Kidney (tissue), 11 donors: ENCODE measurements around the gene POTEJ. TPM values are rescaled to one million over a fixed set of nuclear protein-coding genes. Genes with fewer than 3 reads are reported as not detected.
"Not testable (repeated sequence)": the region's sequence is repeated elsewhere in the genome, so short reads cannot be mapped to it uniquely, and the experiment has no call there.

Experiments
- DNase-seq, 5 donors: peaks; one replicate each; pipeline ENCODE4 v3.0.0-alpha.2; 2013 to 2020
- FAIRE-seq: peaks from 2 replicates; lab custom pipeline; 2012; peaks lifted over from hg19 to GRCh38; lab: Jason Lieb, UNC
- H3K27ac ChIP-seq, 2 donors: one replicate each; pipeline ENCODE4 v1.7.0; 2013; ENCODE audit warnings: low read depth in 2 of 2, low read length in 2 of 2, inconsistent platforms in 1 of 2
- H3K27me3 ChIP-seq: one replicate; pipeline ENCODE4 v1.7.1; 2013; ENCODE audit warnings: low read length, inconsistent platforms; ENCODE audit not compliant: control insufficient read depth, insufficient read depth
- H3K36me3 ChIP-seq, 3 donors: one replicate each; pipeline versions ENCODE4 v1.7.0 to v1.7.1; 2013; ENCODE audit warnings: low read length in 3 of 3, control low read depth in 1 of 3, inconsistent platforms in 1 of 3; ENCODE audit not compliant: insufficient read depth in 3 of 3, control insufficient read depth in 2 of 3
- H3K4me1 ChIP-seq, 3 donors: one replicate each; pipeline versions ENCODE4 v1.7.0 to v1.7.1; 2013; ENCODE audit warnings: low read length in 3 of 3, inconsistent platforms in 1 of 3, low read depth in 1 of 3; ENCODE audit not compliant: control insufficient read depth in 2 of 3, insufficient read depth in 2 of 3
- H3K4me3 ChIP-seq, 3 donors: one replicate each; pipeline versions ENCODE4 v1.7.0 to v1.8.1; 2013; ENCODE audit warnings: low read length in 3 of 3, control low read depth in 1 of 3, inconsistent platforms in 1 of 3
- H3K9ac ChIP-seq, 3 donors: one replicate each; pipeline versions ENCODE4 v1.7.0 to v1.7.1; 2013; ENCODE audit warnings: low read length in 3 of 3, control low read depth in 1 of 3, inconsistent platforms in 1 of 3
- H3K9me3 ChIP-seq, 3 donors: one replicate each; pipeline versions ENCODE4 v1.7.0 to v1.7.1; 2013; ENCODE audit warnings: low read length in 3 of 3, control low read depth in 1 of 3, inconsistent platforms in 1 of 3; ENCODE audit not compliant: control insufficient read depth in 2 of 3, insufficient read depth in 1 of 3
- intact Hi-C: fragments of 100-400 bp; cut with DNase I; formaldehyde crosslinking; loops from one replicate; pipeline ENCODE4 v1.11.1; 2022
- polyA plus RNA-seq: library from polyadenylated mRNA; stranded (reverse); fragments of 350-450 nt; fragmentation: Illumina TruSeq; extraction: RNeasy Lipid Tissue Mini Kit (QIAGEN cat#74804); gene quantifications from one replicate; pipeline ENCODE4 v1.2.3, GENCODE V29; 2014; ENCODE audit warnings: low read depth, low replicate concordance; ENCODE audit not compliant: insufficient read depth
- total RNA-seq: library from RNA; stranded (reverse); fragmentation: NEBNext Ultra II Directional; extraction: Animal tissue kit (Norgen Biotek cat#: 25700); gene quantifications from one replicate; pipeline ENCODE4 v1.2.1, GENCODE V29; 2021
- donor health status: control.
- donor health status: control.
- donor health status: DM: yes; HTN: yes; CAD: no.
- donor health status: Normal renal cell carcinoma (clear cell type).

POTEJ gene
- total and polyA plus RNA-seq, 2 donors from 2014 or later = not detected

DNA sequence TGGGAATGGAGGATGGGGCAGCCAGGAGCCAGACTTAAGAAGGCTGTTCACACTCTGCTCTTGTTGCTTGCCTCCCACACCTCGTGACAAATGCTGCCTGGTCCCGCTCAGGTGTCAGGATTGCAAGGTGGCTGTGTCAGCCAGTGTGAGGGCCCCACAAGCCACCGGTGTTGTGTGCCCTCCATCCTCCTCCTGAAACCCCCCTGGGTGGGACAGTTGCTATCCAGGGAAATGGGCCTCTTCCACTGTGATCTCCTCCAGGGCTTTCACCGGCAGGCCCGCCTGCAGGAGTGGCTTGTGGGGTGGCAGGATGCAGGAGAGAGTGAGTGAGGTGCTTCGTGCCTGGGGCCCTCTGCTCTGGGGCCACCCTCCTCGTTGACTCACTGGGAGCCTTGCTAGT lies 28.3 kb upstream of the POTEJ start:
- H3K36me3 ChIP-seq, H3K27me3 ChIP-seq, H3K4me3 ChIP-seq, H3K27ac ChIP-seq, H3K9me3 ChIP-seq, H3K4me1 ChIP-seq, H3K9ac ChIP-seq, FAIRE-seq, intact Hi-C loops: not testable (repeated sequence)
- peak in 1 of 5 donors; percentile 11 for DNase-seq

- DNase-seq, H3K27ac ChIP-seq, H3K27me3 ChIP-seq, intact Hi-C loops, H3K4me3 ChIP-seq, H3K4me1 ChIP-seq, FAIRE-seq, H3K9me3 ChIP-seq, H3K36me3 ChIP-seq, H3K9ac ChIP-seq: not testable (repeated sequence)
These were observed 27.7 kb upstream of the POTEJ start for GRCh38 chr2:130583582-130583981.

DNA sequence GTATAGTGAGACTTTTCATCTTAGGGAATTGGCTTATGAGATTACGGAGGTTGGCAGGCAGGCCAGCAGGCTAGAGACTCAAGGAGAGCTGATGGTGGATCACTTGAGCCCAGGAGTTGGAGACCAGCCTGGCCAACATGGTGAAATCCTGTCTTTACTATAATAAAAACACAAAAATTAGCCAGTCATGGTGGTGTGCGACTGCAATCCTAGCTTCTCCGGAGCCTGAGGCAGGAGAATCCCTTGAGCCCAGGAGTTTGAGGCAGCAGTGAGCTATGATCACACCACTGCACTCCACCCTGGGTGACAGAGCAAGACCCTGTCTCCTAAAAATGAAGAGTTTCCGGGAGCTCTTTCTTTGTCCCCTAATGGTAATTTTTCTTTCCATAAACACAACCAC lies 26.5 kb upstream of the POTEJ start:
- H3K9ac ChIP-seq, H3K4me1 ChIP-seq, intact Hi-C loops, H3K4me3 ChIP-seq, H3K9me3 ChIP-seq, H3K27me3 ChIP-seq, FAIRE-seq, H3K27ac ChIP-seq, H3K36me3 ChIP-seq: not testable (repeated sequence)
- peak in 1 of 5 donors; percentile 3 for DNase-seq

DNA sequence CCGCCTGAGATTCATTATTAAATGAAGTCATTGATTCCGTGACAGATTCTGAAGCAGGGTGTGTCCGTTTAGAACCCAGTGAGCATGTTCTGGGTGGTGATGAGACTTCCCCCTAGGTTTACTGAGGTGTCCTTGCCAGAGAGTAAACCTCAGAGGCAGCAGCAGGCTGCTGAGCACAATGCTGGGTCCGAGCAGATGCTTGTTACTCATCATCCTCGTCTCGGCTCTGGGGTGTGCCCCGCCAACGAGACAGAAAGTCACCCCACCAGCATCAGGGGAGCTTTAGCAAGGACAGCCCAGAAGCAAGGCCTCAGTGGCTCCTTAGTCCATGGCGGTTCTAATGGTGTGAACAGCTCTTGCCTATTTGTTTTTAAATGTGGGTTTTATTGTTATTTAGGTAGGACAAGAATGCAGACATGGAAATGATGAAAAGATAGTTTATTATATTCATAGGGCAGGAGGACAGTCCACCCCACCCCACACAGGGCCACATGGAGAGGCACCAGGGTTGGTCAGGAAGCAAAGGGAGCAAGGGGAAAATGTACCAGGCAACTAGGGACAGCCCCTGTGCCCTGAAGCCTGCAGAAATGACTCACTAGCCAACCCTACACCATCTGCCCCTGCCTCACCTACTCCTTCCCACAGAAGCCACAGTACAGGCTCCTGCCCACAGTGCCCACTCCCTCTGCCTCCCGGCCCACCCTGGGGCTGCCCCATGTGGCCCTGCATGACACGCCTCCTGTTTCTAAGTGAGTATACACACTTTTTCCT lies 22.4 kb upstream of the POTEJ start:
- H3K9me3 ChIP-seq, H3K27me3 ChIP-seq, H3K36me3 ChIP-seq, H3K9ac ChIP-seq, intact Hi-C loops, H3K27ac ChIP-seq, H3K4me1 ChIP-seq, FAIRE-seq, H3K4me3 ChIP-seq: not testable (repeated sequence)
- DNase-seq = peak in 1 of 5 donors; percentile 24

GRCh38 chr2:130590170-130590841 lies 20.9 kb upstream of the POTEJ start:
- H3K9me3 ChIP-seq, H3K27me3 ChIP-seq, H3K27ac ChIP-seq, H3K4me3 ChIP-seq, H3K4me1 ChIP-seq, intact Hi-C loops, H3K36me3 ChIP-seq, DNase-seq, H3K9ac ChIP-seq, FAIRE-seq: not testable (repeated sequence)

- H3K27me3 ChIP-seq, intact Hi-C loops, FAIRE-seq, H3K9me3 ChIP-seq, H3K4me1 ChIP-seq, H3K27ac ChIP-seq, H3K4me3 ChIP-seq, DNase-seq, H3K9ac ChIP-seq, H3K36me3 ChIP-seq: not testable (repeated sequence)
These were observed 20.3 kb upstream of the POTEJ start for GRCh38 chr2:130590842-130591359.

GRCh38 chr2:130592791-130593414 lies 18.3 kb upstream of the POTEJ start:
- DNase-seq = peak in 3 of 5 donors; percentile 1 to 15 (median 8)
- H3K27me3 ChIP-seq, H3K9me3 ChIP-seq, H3K4me3 ChIP-seq, intact Hi-C loops, H3K27ac ChIP-seq, FAIRE-seq, H3K9ac ChIP-seq, H3K4me1 ChIP-seq, H3K36me3 ChIP-seq: not testable (repeated sequence)

GRCh38 chr2:130594011-130594410 lies 17.2 kb upstream of the POTEJ start:
- peak in 2 of 5 donors; percentile 30 to 34 for DNase-seq
- H3K36me3 ChIP-seq, FAIRE-seq, H3K9ac ChIP-seq, H3K4me3 ChIP-seq, intact Hi-C loops, H3K4me1 ChIP-seq, H3K27ac ChIP-seq, H3K9me3 ChIP-seq, H3K27me3 ChIP-seq: not testable (repeated sequence)
